Fibroblast of pulmonary artery (primary cell): ENCODE measurements around the gene FAT4.

Experiments
- DNase-seq: peaks from one replicate; pipeline ENCODE4 v3.0.0-alpha.2; 2010; ENCODE audit warnings: low read depth
- H3K4me3 ChIP-seq: replicated peaks from 2 replicates; pipeline ENCODE4 v1.5.1; 2011; ENCODE audit warnings: low read depth, mild to moderate bottlenecking, control low read depth, low read length, moderate library complexity
- CTCF ChIP-seq: IDR thresholded peaks from 2 replicates; pipeline ENCODE4 v1.5.1; 2011; ENCODE audit warnings: mild to moderate bottlenecking, control low read depth, low read length, inconsistent platforms; ENCODE audit errors: missing control alignments

FAT4 gene

GRCh38 chr4:125276811-125277210 lies 37.9 kb upstream of the FAT4 start:
- DNase-seq = no peak
- H3K4me3 ChIP-seq = no peak overlapping the region
- no peak for TF ChIP-seq CTCF

- TF ChIP-seq CTCF = no peak
Measured at GRCh38 chr4:125277790-125278189, 37.0 kb upstream of the FAT4 start.

GRCh38 chr4:125280892-125281403 lies 33.8 kb upstream of the FAT4 start:
- no peak for TF ChIP-seq CTCF
- DNase-seq = no peak
- no peak overlapping the region for H3K4me3 ChIP-seq

More at GRCh38 chr4:125277790-125278189, 37.0 kb upstream of the FAT4 start:
- no peak overlapping the region for H3K4me3 ChIP-seq
- DNase-seq = no peak

DNA sequence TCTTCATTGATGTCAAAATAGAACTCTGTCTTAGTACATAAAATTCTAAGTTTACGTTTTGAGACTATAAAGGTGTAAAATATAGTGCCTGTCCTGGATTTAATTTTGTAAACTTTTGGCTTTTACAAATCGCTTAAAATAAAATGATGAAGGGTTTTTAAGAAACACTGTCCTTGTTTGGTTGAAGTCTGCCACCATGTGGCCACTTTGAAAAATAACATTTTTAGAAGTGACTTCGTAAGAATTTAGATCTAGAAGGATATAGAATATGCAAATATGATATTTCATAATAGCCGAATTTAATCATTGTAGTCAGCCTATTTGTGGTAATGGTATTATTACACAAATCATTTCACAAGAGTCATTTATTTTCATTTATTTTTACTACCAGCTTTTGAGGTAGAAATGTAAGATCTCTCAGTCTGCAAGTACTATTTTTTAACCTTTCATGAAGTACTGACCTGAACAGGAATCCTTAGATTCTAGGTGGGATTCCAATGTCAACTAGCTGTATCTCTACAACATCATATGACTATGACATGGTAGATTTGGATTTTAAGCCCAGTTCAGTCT lies 31.0 kb upstream of the FAT4 start:
- peak; percentile 68 for DNase-seq
- peak; percentile 40 for TF ChIP-seq CTCF
- H3K4me3 ChIP-seq = no peak overlapping the region

DNA sequence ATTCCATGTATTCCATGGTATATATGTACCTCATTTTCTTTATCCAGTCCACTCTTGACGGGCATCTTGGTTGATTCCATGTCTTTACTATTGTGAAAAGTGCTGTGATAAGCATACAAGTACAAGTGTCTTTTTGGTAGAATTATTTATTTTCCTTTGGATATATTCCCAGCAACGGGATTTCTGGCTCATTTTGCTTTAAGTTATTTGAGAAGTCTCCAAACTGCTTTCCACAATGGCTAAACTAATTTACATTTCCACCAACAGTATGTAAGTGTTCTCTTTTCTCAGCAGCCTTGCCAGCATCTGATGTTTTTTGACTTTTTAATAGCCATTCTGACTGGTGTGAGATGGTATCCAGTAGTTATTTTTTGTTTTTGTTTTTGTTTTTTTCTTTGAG lies 17.6 kb upstream of the FAT4 start:
- no peak for TF ChIP-seq CTCF
- DNase-seq = no peak
- no peak overlapping the region for H3K4me3 ChIP-seq

- no peak for TF ChIP-seq CTCF
- no peak overlapping the region for H3K4me3 ChIP-seq
- no peak for DNase-seq
Measured at GRCh38 chr4:125303058-125303457, 11.7 kb upstream of the FAT4 start.

DNA sequence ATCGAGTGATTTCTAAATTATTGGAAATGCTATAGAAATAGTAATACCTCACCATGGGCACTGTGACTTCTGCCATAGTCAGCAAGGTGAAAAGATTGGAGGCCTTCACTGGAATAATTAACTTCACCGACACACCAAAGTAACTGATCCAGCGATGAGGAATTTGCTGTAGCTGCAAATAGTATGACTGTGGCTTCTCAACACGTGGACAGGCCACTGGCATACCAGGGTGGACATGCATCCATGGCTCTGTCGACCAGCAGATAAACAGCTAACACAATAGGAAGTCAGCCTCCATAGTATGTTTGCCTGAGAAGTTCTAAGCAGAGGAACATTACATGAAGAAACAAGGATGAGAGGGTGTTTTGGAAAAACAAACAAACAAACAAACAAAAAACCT lies 10.9 kb upstream of the FAT4 start:
- no peak for DNase-seq

More for the DNA sequence above, 10.9 kb upstream of the FAT4 start:
- H3K4me3 ChIP-seq = no peak overlapping the region
- no peak for TF ChIP-seq CTCF
